Stimulated activated CD4-positive, alpha-beta T cell treated with anti-CD3 and anti-CD28 coated beads, Interleukin-2, amount 100 ng/mL, for 4 hours (primary cell): ENCODE measurements around the gene POLE4.

Source experiments
- DNase-seq: peaks from one replicate; pipeline ENCODE4 v3.0.0-alpha.2; 2020; ENCODE audit warnings: low read depth

Gene POLE4

DNA sequence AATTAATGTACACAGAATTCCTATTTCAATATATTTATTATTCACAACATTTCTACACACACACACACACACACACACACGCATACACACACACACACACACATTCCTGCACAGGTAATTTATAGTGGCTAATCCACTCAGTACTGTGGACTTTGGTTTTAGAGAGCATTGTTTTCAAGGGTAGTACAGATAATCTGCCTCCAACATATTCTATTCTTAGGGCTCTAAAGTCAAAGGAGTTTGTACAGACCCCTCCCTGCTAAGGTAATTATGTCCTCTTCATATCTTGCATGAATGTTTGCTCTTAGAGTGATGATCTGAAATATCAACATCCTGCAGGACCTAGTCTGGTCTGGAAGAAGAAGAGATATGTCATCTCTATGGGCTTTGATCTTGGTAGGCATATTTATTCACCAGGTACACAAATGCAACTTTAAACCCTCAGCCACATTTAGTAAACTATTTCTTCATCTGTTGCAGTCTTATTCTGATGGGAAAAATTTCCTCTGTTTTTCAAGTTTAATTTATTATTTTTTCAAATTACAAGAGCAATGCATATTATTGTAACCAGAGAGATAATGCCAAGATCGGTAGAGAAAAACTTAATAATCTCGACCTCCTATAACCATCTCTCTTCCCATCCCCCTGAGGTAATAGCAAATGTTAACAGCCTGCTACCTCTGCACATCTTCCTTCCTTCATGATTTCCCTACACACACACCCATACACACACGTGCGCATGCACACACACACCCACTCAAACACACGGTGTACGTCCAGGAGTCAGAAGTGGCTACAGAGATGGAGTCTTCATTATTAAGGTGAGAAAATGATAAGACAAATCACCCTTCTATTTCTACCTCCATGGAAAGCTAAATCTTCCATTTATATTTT lies 18.3 kb upstream of the POLE4 start:
- DNase-seq, result no peak

DNA sequence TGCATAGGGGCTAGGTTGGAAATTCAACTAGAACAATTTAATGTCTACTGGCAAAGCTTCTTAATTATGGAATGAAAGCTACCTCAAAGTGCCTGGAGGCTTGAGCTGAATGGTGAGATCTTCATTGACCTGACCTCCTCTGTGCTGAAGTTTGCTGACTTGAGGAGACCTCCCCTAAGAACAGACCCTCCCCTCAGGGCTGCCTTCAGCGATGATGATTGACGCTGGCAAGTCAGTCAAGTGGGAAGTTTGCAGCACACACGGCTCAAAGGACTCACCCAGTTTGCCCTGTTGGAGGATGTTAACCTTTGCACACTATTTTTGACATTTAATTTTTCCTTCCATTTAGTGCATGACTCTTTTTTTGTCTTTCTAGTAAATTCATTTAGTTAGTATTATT lies 17.2 kb upstream of the POLE4 start:
- no peak for DNase-seq

DNA sequence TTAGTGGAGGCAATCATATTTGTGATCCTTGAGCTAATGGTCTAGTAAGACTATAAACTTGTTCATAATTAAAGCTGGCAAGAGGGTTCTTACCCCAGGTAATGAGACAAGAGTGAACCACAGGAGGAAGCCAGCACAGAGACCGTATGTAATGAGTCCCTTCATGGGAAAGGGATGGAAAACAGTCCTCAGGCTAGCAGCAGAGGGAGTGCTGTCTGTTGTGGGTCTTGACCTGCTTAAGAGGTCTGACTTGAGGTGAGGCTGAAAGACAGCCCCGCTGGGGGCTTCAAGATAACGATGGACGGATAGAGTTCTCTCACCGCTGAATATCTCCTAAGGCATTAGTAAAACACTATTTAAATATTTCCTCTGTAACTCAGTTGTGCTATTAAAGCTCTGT lies 16.2 kb upstream of the POLE4 start:
- DNase-seq, result no peak

DNA sequence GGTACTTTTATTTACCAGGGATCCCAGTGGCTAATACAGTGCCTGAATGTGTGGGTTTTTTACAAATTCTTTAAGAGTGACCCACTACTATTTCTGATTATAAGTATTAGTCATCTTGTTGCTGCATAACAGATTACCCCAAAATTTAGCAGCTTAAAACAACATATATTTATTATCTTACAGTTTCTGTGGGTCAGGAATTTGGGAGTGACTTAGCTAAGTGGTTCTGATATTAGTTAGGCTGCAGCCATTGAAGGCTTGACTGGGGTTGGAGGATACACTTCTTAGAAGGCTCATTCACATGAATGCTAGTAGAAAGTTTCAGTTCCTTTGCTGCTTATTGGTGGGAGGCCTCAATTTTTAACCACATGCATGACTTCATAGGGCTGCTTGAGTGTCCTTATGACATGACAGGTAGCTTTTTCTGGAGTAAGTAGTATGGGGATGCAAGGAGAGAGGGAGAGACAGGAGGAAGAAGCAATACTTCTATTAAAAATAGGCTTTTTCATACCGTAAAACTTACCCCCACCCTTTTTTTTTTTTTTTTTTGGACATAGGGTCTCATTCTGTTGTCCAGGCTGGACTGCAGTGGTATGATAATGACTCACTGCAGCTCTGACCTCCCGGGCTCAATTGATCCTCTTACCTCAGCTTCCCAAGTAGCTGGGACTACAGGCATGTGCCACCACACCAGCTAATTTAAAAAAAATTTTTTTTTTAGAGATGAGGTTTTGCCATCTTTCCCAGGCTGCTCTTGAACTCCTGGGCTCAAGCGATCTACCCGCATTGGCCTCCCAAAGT lies 13.3 kb upstream of the POLE4 start:
- no peak for DNase-seq

DNA sequence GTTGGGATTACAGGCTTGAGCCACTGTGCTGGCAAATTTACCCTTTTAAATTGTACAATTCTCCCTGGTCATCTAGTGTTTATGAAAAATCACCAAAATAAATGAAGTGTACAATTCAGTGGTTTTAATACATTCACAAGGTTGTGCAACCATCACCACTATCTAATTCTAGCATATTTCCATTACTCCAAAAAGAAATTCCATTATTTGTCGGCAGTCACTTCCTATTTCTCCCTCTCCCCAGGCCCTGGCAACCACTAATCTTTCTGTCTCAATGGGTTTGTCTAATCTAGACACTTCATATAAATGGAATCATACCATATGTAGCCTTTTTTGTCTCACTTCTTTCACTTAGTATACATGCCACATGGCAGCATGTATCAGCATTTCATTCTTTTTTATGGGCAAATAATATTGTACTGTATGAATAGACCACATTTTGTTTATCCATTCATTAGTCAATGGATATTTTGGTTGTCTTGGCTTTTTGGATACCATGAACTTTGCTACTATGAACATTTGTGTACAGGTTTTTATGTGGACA lies 12.6 kb upstream of the POLE4 start:
- DNase-seq, result no peak

DNA sequence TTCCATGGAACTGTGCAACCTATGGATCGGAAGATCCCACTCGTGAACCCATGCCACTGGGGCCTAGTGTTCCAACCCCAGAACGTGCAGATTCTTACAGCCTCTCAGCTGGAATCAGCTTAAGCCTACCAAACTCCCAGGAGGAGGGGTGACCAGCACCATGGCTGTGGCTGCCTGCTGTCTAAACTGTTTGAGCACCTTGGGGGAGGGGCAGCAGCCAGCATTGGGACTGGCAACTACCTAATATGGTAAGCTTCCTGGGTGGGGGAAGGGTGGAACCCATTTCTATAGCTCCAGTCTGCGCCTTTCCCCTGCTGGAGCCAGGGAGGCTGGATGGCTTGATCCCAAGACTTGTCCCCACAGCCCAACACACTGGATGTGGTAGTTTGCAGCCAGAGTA lies 10.7 kb upstream of the POLE4 start:
- DNase-seq, result no peak

DNA sequence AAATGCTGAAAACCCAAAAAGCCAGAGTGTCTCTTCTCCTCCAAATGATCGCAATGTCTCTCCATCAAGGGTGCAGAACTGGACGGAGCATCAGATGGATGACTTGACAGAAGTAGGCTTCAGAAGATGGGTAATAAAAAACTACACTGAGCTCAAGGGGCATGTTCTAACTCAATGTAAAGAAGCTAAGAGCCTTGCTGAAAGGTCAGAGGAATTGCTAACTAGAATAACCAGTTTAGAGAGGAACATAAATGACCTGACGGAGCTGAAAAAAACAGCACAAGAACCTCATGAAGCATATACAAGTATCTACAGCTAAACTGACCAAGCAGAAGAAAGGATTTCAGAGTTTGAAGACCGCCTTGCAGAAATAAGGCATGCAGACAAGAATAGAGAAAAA lies 9.7 kb upstream of the POLE4 start:
- DNase-seq, result no peak

DNA sequence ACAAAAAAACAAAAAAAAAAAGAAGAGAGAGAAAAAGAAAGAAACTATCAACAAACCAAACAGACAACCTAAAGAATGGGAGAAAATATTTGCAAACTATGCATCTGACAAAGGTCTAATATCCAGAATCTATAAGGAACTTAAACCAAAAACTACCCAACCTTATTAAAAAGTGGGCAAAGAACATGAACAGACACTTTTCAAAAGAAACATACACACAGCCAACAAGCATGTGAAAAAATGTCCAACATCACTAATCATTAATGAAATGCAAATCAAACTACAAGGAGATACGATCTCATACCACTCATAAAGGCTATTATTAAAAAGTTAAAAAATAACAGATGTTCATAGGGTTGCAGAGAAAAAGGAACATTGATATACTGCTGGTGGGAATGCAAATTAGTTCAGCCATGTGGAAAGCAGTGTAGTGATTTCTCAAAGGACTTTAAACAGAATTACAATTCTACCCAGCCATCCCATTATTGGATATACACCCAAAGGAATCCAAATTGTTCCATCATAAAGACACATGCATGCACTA lies 7.2 kb upstream of the POLE4 start:
- DNase-seq, result no peak

DNA sequence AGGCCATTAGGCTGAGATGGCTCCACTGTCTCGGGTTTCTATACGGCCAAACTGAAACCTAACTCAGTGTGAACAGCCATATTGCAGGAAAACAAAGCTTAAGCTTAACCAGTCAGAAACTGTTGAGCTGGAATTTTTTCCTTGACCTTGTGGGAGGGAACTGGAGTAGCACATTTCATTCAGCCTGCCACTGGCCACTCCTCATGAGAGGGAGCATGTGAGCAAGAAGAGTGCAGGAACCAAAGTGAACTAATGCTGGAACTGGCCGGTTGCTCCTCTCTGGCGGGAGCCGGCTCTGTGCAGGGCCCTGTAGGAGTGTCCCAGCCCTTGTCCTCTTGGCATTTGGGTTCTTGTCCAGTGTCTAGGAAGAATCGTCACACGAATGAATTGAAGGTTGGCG lies 5.9 kb upstream of the POLE4 start:
- DNase-seq, result no peak

DNA sequence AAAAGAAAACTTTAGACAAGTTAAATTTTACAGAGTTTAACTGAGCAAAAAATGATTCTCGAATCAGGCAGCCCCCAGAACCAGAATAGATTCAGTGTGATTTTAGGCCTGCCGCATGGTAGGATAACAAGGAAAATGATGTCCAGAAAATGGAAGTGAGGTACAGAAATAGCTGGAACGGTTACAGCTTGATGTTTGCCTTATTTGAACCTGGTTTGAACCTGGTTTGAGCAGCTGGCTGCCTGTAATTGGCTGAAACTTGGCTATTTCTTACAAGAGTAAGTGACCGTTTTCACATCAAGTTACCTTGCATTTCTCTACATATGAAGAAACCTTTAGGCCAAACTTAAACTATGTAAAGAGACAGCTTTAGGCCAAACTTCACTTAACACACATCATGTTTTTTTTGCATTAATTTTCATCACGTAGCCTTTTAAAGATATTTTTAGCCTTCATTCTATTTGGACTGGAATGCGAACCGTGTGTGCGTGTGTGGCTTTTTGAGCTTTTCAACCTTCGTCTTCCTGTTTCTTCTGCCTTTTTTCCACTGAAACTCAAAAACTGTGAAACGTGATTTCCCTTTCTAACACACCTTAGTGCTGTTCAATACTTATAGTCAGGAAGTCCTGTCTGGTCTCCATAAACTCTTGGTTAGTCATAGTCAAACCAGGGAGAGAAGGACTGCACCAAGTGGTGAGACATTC lies 4.5 kb upstream of the POLE4 start:
- no peak for DNase-seq

DNA sequence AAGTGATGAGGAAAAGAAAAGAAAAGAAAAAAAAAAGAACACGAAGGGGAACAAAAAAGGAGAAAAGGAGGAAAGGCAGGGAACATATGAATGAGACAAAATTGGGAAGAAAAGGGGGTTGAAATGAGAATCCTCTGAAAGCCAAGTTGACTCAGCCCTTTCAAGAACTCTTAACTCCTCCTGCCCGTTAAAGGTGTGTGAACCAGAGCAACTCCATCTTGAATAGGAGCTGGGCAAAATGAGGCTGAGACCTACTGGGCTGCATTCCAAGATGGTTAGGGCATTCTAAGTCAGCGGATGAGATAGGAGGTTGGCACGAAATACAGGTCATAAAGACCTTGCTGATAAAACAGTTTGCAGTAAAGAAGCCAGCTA lies 4.0 kb upstream of the POLE4 start:
- DNase-seq, result no peak

DNA sequence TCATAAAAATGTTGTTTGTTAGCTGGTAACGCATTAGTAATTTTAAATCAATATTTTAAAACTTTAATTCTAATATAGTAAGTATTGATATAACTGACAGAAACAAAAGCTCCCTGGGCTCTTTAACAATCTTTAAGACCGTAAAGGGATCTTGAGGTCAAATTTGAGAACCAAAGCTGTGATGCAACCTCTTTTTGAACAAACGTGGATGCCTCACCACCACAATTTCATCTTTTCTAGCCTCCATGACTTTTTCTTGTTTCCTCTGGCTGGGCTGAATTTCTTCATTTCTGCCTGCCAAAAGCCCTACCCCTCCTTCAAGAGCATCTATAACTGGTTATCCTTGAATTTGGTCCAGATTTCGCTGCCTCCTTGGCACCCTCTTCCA lies 563 bp upstream of the POLE4 start:
- DNase-seq, result no peak

DNA sequence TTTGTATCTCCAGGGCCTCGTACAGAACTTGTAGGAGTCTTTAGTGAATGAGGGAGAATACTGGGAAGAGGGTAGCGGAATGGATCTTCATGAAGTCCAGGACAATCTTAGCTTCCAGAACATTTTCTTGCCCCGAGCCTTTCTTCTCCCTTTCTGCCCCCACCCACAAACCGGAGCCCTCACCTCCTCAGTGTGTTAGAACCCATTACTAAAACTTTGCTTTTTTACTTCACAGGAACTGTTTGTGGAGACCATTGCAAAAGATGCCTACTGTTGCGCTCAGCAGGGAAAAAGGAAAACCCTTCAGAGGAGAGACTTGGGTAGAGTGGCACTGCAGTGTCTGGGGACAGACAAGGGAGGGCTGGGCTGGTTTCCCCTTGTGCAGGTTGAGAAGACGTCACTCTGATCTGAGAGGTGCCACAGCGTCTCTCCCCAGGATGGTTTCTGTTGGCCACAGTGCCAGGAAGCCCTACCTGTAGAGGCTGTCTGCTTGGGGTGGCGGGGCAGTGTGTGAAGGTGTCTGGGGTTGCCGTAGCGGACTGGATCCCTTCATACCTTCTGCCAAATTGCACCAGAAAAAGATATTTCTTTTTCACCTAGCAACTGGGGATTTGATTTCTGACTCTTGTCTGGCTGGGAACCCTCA lies 786 bp downstream of the POLE4 start:
- no peak for DNase-seq

DNA sequence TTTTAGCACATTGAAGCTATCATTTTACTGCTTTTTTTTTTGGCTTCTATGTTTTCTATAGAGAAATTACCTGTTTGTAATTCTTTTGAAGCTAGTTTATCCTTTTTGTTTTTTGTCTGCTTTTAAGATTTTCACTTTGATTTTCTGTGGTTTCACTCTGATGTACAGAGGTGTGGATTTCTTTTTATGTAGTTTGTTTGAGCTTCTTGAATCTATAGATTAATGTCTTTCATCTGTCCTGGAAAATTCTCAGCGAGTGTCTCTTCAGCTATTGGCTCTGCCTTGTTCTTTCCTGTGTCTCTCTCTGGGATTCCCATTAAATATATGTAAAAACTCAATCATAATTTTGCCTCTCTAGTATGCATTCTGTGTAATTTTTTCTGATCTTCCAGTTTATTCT lies 8.4 kb downstream of the POLE4 start:
- DNase-seq, result no peak

DNA sequence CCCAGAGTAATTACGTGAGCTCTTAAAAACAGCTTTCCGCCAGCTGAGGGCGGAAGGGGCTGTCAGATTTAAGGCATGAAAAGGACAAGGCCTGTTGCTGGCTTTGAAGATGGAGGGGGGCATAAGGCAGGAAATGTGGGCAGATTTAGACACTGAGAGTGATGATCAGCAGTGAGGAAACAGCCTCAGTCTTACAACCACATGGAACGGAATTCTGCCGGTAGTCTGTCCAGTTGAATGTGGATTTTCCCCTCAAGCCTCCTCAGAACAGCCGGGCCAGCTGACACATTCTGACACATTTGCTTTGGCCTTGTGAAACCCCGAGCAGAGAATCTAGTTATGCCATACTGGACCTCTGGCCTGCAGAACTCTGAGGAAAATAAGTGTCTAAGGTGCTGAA lies 16.6 kb downstream of the POLE4 start:
- DNase-seq, result no peak

DNA sequence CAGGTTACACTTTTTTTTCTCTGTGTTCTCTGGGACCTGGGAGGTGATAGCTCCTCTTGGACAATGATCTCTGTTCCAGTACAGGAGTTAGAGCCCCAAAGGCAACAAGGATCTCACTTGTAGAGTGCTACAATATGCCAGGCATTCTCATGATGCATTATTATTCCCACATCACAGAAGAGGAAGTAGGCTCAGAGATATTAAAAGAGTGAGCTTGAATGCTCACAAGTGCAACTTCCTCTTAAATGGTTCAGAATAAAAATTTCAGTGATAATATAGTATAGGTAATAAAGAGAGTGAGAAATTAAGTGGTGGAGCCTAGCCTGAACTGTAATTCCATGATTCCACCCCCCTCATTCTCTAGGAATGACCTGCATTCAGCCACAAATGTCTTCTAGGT lies 21.4 kb downstream of the POLE4 start:
- DNase-seq, result no peak

DNA sequence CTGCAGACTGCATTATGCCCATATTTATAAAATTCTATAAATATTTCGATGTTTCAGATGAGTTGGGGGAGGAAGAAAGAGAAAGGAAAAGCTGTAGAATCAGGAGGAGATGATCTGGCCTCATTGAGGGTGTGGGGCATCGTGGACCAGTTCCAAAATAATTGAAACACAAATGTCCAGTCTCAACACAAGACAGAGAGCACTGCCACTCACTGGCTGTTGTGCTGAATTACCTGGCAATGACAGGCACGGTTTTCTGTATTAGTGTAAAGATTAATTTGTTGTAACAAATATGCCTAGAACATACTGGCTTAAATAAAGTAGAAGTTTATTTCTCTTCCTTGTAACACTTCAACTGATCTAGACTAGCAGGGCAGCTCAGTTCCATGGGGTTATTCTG lies 24.1 kb downstream of the POLE4 start:
- no peak for DNase-seq

DNA sequence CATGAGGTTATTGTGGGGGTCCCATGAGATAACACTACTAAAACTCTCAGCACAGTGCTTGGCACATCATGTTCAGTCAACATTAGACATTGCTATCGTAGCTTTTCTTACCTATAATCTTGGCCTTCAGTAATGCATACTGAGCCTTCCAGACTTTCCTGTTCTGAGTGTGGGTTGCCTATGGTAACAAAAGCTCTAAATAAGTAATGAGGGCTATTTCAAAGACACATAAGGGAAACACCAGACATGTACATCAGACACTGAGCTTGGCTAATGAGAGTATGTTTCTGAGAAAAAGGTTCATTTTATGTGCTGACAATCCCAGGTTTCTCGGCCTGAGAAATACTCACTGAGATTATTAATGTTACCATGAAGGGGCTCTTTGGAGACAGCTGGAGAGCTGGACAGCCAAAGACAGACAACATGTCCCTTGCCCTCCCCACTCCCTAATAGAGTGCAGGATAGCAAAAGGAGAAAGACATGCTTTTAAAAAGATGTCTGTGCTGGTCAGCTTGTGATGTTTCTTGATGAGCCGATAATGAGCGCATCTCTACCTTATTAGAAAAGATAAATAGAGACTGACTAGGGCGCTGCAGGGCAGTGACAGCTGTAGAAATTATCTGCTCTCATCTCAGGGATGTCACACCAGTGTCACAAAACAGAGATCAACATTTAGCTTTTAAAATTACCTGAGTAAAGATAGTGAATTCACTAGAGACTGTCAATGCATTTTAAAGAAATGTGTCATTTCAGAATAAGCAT lies 25.4 kb downstream of the POLE4 start:
- DNase-seq, result no peak

DNA sequence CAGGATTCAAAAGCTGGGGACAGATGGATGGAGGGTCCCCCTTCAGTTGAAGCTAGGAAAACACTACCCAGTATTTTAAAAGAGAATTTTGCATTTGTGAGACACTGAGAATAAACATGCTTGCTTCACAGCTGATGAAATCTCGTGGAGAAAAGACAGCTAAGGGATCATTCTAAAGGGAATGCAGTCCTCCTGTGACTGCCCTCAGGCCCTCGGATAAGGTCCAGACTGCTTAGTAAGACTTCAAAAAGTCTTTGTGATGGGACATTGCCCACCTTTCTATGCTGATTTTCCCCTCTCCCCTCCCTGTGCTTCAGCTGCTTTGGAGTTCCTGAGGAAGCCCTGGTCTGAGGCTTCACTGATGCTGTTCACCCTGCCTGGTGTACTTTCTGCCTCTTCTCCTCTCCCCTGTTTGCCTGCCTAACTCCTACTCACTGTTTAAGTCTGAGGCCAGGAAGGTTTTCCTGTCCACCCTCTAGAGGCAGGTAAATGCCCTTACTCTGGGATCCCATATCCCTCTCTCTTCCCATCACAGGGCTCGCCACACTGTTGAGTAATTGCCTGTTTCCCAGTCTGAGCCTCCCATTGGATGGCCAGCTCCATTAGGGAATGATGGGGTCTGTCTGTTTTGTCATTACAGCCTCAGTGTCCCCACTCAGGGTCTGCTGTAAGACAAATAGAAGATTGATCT lies 26.6 kb downstream of the POLE4 start:
- DNase-seq, result no peak

DNA sequence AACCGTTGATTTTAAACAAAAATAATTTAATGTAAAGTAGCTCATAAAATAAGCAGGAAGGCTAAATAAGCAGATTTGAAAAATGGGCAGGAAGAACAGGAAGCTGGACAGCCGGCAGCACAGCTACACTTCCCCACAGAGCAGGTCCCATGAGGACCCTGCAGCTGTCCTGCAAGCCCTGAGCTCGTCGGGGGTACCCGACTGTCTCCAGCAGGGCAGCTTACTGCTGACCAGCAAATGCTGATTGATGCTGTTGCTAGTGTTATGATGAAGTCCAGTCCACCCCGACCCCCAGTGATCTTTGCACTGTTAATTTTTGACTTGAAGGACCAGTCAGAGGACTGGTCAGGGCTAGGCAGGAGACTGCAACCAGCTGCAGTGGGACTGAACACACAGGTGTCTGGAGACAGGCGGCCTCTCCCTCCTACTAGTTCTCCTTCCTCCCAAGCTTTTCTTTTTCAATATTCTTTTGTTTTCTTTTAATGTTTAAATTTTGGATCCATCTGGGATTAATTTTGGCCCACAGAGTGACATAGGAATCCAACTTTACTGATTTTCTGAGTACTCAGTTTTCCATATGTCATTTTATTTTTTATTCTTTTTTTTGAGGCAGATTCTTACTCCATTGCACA lies 27.7 kb downstream of the POLE4 start:
- no peak for DNase-seq
